ENCODE results near the gene MTFR2. TPM values are rescaled to one million over a fixed set of nuclear protein-coding genes. Genes with fewer than 3 reads are reported as not detected.
A peak's percentile ranks its signal among the peaks of the same experiment; 100 is the strongest.

Gene MTFR2
- total and polyA plus RNA-seq, 2 of the 13 experiments (the other 11 are each of a cell fraction or from before 2014, with no cell fraction given) = 6.7 to 10.7 TPM

GRCh38 chr6:136289579-136290409 lies 39.7 kb upstream of the MTFR2 start, which contains the start of gene BCLAF1 (continued):
- TF ChIP-seq PITX1 (CRISPR knock-in tag; IDR thresholded peaks at IDR 0.05) = no peak
- TF ChIP-seq THYN1 (CRISPR knock-in tag; IDR thresholded peaks at IDR 0.05; ENCODE audit: borderline replicate concordance, low read depth) = peak; percentile 86; the same call in 1 of the 2 replicates
- no peak; the same call in 1 of the 2 replicates for TF ChIP-seq AHR (CRISPR knock-in tag; IDR thresholded peaks at IDR 0.05)
- TF ChIP-seq ZNF766 (CRISPR knock-in tag; IDR thresholded peaks at IDR 0.05; ENCODE audit: borderline replicate concordance) = no peak; the same call in 1 of the 2 replicates
- TF ChIP-seq ZBTB37 (CRISPR knock-in tag; IDR thresholded peaks at IDR 0.05) = peak; percentile 93; the same call in 1 of the 2 replicates
- peak; percentile 55 for TF ChIP-seq JARID2 (CRISPR knock-in tag; IDR thresholded peaks at IDR 0.05; ENCODE audit: insufficient replicate concordance)
- TF ChIP-seq ZBTB8A (CRISPR knock-in tag; IDR thresholded peaks at IDR 0.05; ENCODE audit: borderline replicate concordance, low read depth) = peak; percentile 80; the same call in 1 of the 2 replicates
- peak; percentile 60; the same call in 1 of the 2 replicates for TF ChIP-seq MIXL1 (CRISPR knock-in tag; IDR thresholded peaks at IDR 0.05)
- TF ChIP-seq ZBTB7A (CRISPR knock-in tag; IDR thresholded peaks at IDR 0.05) = no peak
- no peak for TF ChIP-seq DZIP1 (CRISPR knock-in tag; IDR thresholded peaks at IDR 0.05)
- TF ChIP-seq FOXM1 (CRISPR knock-in tag; IDR thresholded peaks at IDR 0.05) = no peak
- TF ChIP-seq ZNF280D (CRISPR knock-in tag; IDR thresholded peaks at IDR 0.05) = peak; percentile 94
- TF ChIP-seq POGZ (CRISPR knock-in tag; IDR thresholded peaks at IDR 0.05) = peak; percentile 96
- TF ChIP-seq MTF2 (CRISPR knock-in tag; IDR thresholded peaks at IDR 0.05; ENCODE audit: borderline replicate concordance) = peak; percentile 34; the same call in 1 of the 2 replicates
- 0 out of 2 replicates have a peak, but pooled peaks have one; percentile 78 for TF ChIP-seq ZNF589 (CRISPR knock-in tag; conservative IDR thresholded peaks at IDR 0.05)
- no peak; the same call in 1 of the 2 replicates for TF ChIP-seq ZNF138 (CRISPR knock-in tag; IDR thresholded peaks at IDR 0.05; ENCODE audit: low read depth)
- TF ChIP-seq RFX5 (IDR thresholded peaks at IDR 0.05; ENCODE audit: low read depth, low read length) = no peak; the same call in 1 of the 2 replicates
- TF ChIP-seq MYNN (CRISPR knock-in tag; IDR thresholded peaks at IDR 0.05; ENCODE audit: low read depth) = no peak
- peak; percentile 30 for TF ChIP-seq TEF (CRISPR knock-in tag; IDR thresholded peaks at IDR 0.05)

Measured in HepG2 (cell line).